ENCODE measurements around the gene CCNG1.
A peak's percentile ranks its signal among the peaks of the same experiment; 100 is the strongest.

CCNG1 gene

DNA sequence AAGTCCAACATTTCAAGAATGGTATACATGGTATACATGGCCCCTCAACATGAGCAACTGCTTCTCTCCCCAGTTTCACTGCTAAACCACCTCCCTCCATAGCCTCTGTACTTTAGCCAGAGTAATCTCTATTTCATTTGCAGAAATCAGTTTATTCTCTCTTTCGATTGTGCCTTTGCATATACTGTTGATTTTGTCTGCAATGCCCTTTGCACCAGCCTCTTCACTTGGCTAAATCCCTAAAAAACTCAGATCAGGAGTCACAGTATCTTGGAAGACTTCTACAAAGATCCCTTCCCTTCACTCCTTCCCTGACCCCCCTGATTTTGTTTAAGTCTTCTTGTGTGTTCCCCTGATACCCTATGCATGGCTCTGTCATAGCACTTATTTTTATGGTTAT, 4.9 kb upstream of the CCNG1 start:
- TF ChIP-seq, protein P1, sequence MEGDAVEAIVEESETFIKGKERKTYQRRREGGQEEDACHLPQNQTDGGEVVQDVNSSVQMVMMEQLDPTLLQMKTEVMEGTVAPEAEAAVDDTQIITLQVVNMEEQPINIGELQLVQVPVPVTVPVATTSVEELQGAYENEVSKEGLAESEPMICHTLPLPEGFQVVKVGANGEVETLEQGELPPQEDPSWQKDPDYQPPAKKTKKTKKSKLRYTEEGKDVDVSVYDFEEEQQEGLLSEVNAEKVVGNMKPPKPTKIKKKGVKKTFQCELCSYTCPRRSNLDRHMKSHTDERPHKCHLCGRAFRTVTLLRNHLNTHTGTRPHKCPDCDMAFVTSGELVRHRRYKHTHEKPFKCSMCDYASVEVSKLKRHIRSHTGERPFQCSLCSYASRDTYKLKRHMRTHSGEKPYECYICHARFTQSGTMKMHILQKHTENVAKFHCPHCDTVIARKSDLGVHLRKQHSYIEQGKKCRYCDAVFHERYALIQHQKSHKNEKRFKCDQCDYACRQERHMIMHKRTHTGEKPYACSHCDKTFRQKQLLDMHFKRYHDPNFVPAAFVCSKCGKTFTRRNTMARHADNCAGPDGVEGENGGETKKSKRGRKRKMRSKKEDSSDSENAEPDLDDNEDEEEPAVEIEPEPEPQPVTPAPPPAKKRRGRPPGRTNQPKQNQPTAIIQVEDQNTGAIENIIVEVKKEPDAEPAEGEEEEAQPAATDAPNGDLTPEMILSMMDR (conservative IDR thresholded peaks at IDR 0.05), result no peak

DNA sequence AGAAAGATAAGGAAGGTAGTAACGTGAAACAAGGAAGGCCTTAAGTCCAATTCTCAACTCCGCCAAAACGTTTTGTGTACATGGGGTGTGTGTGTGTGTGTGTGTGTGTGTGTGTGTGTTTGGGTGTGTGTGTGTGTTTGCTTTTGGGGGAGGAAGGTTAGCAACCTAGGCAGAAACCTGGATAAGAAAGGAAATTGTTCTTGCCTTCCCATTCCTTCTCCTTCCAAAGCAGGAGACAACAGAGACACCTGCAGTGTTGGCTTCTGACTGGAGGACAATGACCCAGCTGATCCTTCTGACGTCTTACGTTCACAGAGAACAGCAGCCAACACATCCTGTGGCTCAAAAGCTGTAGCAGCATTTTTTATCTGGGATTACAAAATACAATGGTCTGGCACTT, 4.1 kb upstream of the CCNG1 start:
- TF ChIP-seq, protein P1 (conservative IDR thresholded peaks at IDR 0.05), result no peak
- H3K27ac ChIP-seq, result no peak overlapping the region

More for the DNA sequence above, 4.9 kb upstream of the CCNG1 start:
- no peak overlapping the region for H3K27ac ChIP-seq

DNA sequence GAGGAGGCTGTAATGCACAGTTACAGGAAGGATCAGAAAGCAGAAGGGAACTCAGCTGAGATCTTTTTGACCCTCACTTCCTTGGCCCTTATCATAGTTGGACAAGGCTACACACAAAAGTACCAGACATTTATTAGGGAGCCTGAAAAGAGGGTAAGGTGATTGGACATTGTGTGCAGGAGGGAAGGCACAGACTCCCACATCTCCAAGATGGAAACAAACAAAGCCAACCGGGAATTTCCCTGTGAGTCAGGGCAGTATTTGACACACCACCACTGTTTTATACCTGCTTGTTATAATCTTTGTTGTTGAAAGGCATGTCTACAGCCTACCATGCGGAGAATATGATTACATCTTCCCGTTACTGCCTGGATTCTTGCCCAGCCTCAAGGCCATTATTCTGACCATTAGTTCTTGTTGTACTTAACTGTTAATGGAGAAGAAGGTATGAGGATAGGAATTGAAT, 3.0 kb upstream of the CCNG1 start:
- no peak overlapping the region for H3K27ac ChIP-seq
- TF ChIP-seq, protein P1 (conservative IDR thresholded peaks at IDR 0.05), result no peak

DNA sequence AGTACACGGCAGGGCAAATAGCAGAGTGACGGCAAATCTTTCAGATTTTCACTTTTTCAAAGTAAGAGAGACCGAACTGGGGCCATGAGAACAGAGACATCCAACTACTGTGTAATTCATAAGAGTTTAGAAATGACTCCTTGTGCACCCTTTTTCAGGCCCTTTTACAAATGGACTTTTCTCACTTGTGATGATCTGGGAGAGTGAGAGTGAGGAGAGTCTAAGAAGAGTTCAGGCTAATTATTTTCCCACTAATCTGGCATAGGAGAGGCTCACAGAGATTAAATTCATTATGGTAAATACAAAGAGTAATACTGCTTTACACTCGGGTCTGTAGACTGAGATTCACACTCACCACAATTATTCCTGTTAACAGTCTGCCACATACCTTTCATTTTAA, 880 bp upstream of the CCNG1 start:
- TF ChIP-seq, protein P1 (conservative IDR thresholded peaks at IDR 0.05), result no peak
- H3K27ac ChIP-seq, result peak overlapping the region; percentile 87

DNA sequence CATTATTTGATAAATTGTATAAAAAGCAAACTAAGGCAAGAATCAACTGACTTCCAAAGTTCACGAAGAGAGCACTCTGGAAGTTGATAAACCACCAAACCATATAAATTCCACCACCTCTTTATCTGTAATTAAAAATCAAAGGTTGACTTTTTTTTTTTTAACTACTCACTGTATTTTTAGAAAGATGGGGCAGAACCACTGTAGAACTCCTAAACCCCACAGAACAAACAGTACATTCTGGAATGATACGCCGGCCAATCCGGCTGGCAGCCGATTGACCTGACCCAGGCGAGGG, 435 bp upstream of the CCNG1 start:
- TF ChIP-seq, protein P1 (conservative IDR thresholded peaks at IDR 0.05), result no peak
- peak overlapping the region; percentile 87 for H3K27ac ChIP-seq

DNA sequence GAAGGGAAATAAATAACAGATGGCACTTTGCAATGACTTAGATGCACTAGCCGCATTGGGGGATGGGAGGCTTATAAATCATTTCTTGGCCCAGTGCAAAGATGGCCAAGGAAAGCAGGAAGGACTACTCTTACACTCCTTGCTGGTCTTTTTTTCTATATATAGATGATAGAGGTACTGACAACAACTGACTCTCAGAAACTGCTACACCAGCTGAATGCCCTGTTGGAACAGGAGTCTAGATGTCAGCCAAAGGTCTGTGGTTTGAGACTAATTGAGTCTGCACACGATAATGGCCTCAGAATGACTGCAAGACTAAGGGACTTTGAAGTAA, 1.7 kb downstream of the CCNG1 start:
- H3K27ac ChIP-seq, result peak overlapping the region; percentile 87
- TF ChIP-seq, protein P1 (conservative IDR thresholded peaks at IDR 0.05), result no peak

DNA sequence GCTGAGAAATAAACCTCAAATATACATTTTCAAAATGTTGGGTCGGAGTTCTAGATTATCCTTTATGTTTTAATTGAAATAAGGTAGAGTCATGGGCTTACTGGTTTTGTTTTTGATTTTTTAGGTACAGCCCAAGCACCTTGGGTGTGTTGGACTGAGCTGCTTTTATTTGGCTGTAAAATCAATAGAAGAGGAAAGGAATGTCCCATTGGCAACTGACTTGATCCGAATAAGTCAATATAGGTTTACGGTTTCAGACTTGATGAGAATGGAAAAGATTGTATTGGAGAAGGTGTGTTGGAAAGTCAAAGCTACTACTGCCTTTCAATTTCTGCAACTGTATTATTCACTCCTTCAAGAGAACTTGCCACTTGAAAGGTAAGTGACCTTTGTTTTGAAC, 3.6 kb downstream of the CCNG1 start:
- TF ChIP-seq, protein P1 (conservative IDR thresholded peaks at IDR 0.05), result no peak
- peak overlapping the region; percentile 19; the same call in 1 of the 2 replicates for H3K27ac ChIP-seq

DNA sequence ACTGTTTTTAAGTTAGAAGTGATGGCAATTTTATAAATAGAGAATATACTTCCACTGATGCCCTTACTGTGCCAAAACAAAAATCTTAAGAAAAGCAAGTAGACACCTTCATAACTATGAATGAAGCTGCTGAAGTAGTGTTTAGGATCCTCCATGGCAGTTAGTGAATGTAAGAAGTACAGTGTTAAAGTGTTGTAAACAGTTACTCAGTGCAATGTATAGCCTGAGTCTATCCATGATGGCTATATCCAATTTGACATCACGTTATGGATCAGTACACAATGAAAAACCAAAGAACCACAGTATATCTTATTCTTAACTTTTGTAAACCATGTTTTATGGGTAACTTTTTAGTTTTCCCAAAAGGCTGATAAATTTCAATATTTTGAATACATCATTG, 7.1 kb downstream of the CCNG1 start:
- TF ChIP-seq, protein P1 (conservative IDR thresholded peaks at IDR 0.05), result no peak

More for the DNA sequence above, 7.1 kb downstream of the CCNG1 start:
- no peak overlapping the region for H3K27ac ChIP-seq
